ENCODE measurements around the gene NSMF. TPM values are rescaled to one million over a fixed set of nuclear protein-coding genes. Genes with fewer than 3 reads are reported as not detected.
"Not testable (repeated sequence)": the region's sequence is repeated elsewhere in the genome, so short reads cannot be mapped to it uniquely, and the experiment has no call there.

The NSMF gene
- total RNA-seq, 1 donor: 22.0 TPM

- TF ChIP-seq CTCF (IDR thresholded peaks at IDR 0.05; ENCODE audit: insufficient read depth, low read depth, low read length): no peak
- no peak overlapping the region for H3K4me3 ChIP-seq (ENCODE audit: low read depth, low read length)
- no peak for DNase-seq (ENCODE audit: low read depth)
Measured at GRCh38 chr9:137411260-137411644, 47.9 kb downstream of the NSMF start.

- no peak for TF ChIP-seq CTCF (IDR thresholded peaks at IDR 0.05; ENCODE audit: insufficient read depth, low read depth, low read length)
- H3K4me3 ChIP-seq (ENCODE audit: low read depth, low read length): no peak overlapping the region
- DNase-seq (ENCODE audit: low read depth): no peak
Measured at GRCh38 chr9:137410891-137411249, 48.3 kb downstream of the NSMF start.

- not testable (repeated sequence) for H3K4me3 ChIP-seq (ENCODE audit: low read depth, low read length); DNase-seq (ENCODE audit: low read depth)
Measured at GRCh38 chr9:137410236-137410890, 48.8 kb downstream of the NSMF start.

- no peak for TF ChIP-seq CTCF (IDR thresholded peaks at IDR 0.05; ENCODE audit: insufficient read depth, low read depth, low read length)
- H3K4me3 ChIP-seq (ENCODE audit: low read depth, low read length): no peak overlapping the region
- DNase-seq (ENCODE audit: low read depth): no peak
Measured at GRCh38 chr9:137409515-137409914, 49.6 kb downstream of the NSMF start.

DNA sequence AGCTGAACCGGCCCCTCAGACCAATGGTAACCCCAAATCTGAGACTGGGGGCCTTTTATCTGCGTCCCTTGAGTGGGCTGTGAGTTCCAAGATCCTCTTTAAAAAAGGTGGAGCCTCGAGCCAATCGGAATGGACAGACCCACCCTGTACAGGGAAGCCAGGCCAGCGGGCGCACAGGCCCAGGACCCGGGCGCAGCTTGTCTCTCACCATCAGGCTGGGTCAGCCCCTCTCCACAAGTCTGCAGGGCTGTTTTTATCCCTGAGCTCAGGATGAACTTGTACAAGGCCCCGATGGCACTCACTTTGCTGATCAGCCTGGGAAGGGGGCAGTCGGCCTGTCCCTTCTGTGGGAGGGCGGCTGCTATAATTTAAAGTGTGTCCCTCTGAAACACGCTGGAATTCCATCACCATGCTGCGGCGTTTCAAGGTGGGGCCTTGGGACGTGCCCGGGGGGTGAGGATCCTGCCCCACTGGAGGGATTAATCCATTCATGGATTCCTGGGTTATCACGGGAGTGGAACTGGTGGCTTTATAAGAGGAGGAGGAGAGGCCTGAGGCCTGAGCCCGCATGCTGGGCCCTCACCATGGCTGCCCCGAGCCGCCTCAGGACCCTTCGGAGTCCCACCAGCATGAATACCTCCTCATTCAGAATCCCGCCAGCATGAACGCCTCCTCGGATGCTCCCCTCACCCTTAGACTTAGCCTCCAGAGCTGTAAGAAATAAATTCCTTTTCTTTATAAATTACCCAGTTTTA is 50.3 kb downstream of the NSMF start:
- no peak for DNase-seq (ENCODE audit: low read depth)
- no peak for TF ChIP-seq CTCF (IDR thresholded peaks at IDR 0.05; ENCODE audit: insufficient read depth, low read depth, low read length)
- H3K4me3 ChIP-seq (ENCODE audit: low read depth, low read length): no peak overlapping the region

- H3K4me3 ChIP-seq (ENCODE audit: low read depth, low read length): peak overlapping the region; percentile 39
- DNase-seq (ENCODE audit: low read depth): no peak
Measured at GRCh38 chr9:137407590-137408300, 51.4 kb downstream of the NSMF start.

More at GRCh38 chr9:137407590-137408300, 51.4 kb downstream of the NSMF start:
- no peak for TF ChIP-seq CTCF (IDR thresholded peaks at IDR 0.05; ENCODE audit: insufficient read depth, low read depth, low read length)

Measured in fibroblast of villous mesenchyme (primary cell).